Mucosa of rectum (tissue), 2 donors: ENCODE results near the gene CLDN15.
"Not testable (repeated sequence)": the region's sequence is repeated elsewhere in the genome, so short reads cannot be mapped to it uniquely, and the experiment has no call there.

Source experiments
- H3K27ac ChIP-seq, 2 donors: one replicate each; pipeline ENCODE4 v1.7.0; 2013; ENCODE audit warnings: inconsistent platforms in 2 of 2, low read depth in 2 of 2, low read length in 2 of 2
- H3K27me3 ChIP-seq, 2 donors: one replicate each; pipeline ENCODE4 v1.7.0; 2013; ENCODE audit warnings: low read length in 2 of 2; ENCODE audit not compliant: control insufficient read depth in 2 of 2, insufficient read depth in 2 of 2
- H3K36me3 ChIP-seq, 2 donors: one replicate each; pipeline ENCODE4 v1.7.0; 2013; ENCODE audit warnings: low read length in 2 of 2; ENCODE audit not compliant: control insufficient read depth in 2 of 2, insufficient read depth in 2 of 2
- H3K4me1 ChIP-seq, 2 donors: one replicate each; pipeline ENCODE4 v1.7.0; 2013; ENCODE audit warnings: low read length in 2 of 2, mild to moderate bottlenecking in 1 of 2; ENCODE audit not compliant: control insufficient read depth in 2 of 2, insufficient read depth in 2 of 2
- H3K4me3 ChIP-seq, 2 donors: one replicate each; pipeline ENCODE4 v1.7.0; 2013; ENCODE audit warnings: low read length in 2 of 2
- H3K9ac ChIP-seq, 2 donors: one replicate each; pipeline ENCODE4 v1.7.0; 2013; ENCODE audit warnings: low read length in 2 of 2, low read depth in 1 of 2, mild to moderate bottlenecking in 1 of 2
- H3K9me3 ChIP-seq, 2 donors: one replicate each; pipeline ENCODE4 v1.7.0; 2013; ENCODE audit warnings: low read length in 2 of 2; ENCODE audit not compliant: control insufficient read depth in 2 of 2
- donor health status: healthy.
- donor health status: Normal muscosa, but diverticular disease.

Gene CLDN15

GRCh38 chr7:101208794-101209193, 28.8 kb downstream of the CLDN15 start:
- peaks cover 28 to 37% of the 10 kb centered on the region in 2 donors for H3K36me3 ChIP-seq
- H3K27ac ChIP-seq, result no peak overlapping the region

GRCh38 chr7:101207459-101207858, 30.1 kb downstream of the CLDN15 start:
- Histone ChIP-seq H3K9me3 (no peaks in the 10 kb centered on the region), H3K27ac (no peak overlapping the region), H3K36me3 (peaks cover 24 to 32% of the 10 kb centered on the region in 2 donors), H3K4me3 (no peak overlapping the region), H3K9ac (no peak overlapping the region), H3K4me1 (no peaks in the 10 kb centered on the region), H3K27me3 (peaks cover 0 to 2% of the 10 kb centered on the region in 2 donors)

More at GRCh38 chr7:101208794-101209193, 28.8 kb downstream of the CLDN15 start:
- no peak overlapping the region for H3K4me3 ChIP-seq
- no peaks in the 10 kb centered on the region for H3K4me1 ChIP-seq
- H3K9ac ChIP-seq, result no peak overlapping the region
- H3K27me3 ChIP-seq, result no peaks in the 10 kb centered on the region
- no peaks in the 10 kb centered on the region for H3K9me3 ChIP-seq

GRCh38 chr7:101206665-101207042, 30.9 kb downstream of the CLDN15 start:
- H3K36me3 ChIP-seq, result peaks cover 18 to 25% of the 10 kb centered on the region in 2 donors
- H3K4me1 ChIP-seq, result peaks cover 5 to 6% of the 10 kb centered on the region in 2 donors
- peaks cover 0 to 2% of the 10 kb centered on the region in 2 donors for H3K27me3 ChIP-seq
- no peak overlapping the region for H3K27ac ChIP-seq
- no peak overlapping the region for H3K9ac ChIP-seq
- H3K4me3 ChIP-seq, result no peak overlapping the region
- H3K9me3 ChIP-seq, result no peaks in the 10 kb centered on the region

GRCh38 chr7:101205901-101206664, 31.5 kb downstream of the CLDN15 start:
- Histone ChIP-seq H3K9ac (no peak overlapping the region), H3K27me3 (peaks cover 0 to 2% of the 10 kb centered on the region in 2 donors), H3K9me3 (no peaks in the 10 kb centered on the region), H3K4me3 (no peak overlapping the region), H3K4me1 (peaks cover 6 to 8% of the 10 kb centered on the region in 2 donors), H3K36me3 (peaks cover 13 to 25% of the 10 kb centered on the region in 2 donors), H3K27ac (no peak overlapping the region)

- Histone ChIP-seq H3K4me1 (peaks cover 12 to 14% of the 10 kb centered on the region in 2 donors), H3K36me3 (peaks cover 5 to 11% of the 10 kb centered on the region in 2 donors)
- not testable (repeated sequence) for H3K4me3 ChIP-seq, H3K27me3 ChIP-seq, H3K9ac ChIP-seq, H3K9me3 ChIP-seq, H3K27ac ChIP-seq
Observed at GRCh38 chr7:101203740-101204738, 33.6 kb downstream of the CLDN15 start.

GRCh38 chr7:101202603-101202918, 35.0 kb downstream of the CLDN15 start:
- Histone ChIP-seq H3K9ac (peak overlapping the region in 1 of 2 donors; percentile 79), H3K9me3 (no peaks in the 10 kb centered on the region), H3K4me3 (no peak overlapping the region), H3K4me1 (peaks cover 12 to 14% of the 10 kb centered on the region in 2 donors), H3K27me3 (peaks cover 0 to 6% of the 10 kb centered on the region in 2 donors), H3K36me3 (peaks cover under 1 to 5% of the 10 kb centered on the region in 2 donors), H3K27ac (no peak overlapping the region)

- peak overlapping the region; percentile 86 to 92 for H3K27ac ChIP-seq
- H3K27me3 ChIP-seq, result peaks cover 0 to 6% of the 10 kb centered on the region in 2 donors
- peaks cover 0 to 5% of the 10 kb centered on the region in 2 donors for H3K36me3 ChIP-seq
- no peaks in the 10 kb centered on the region for H3K9me3 ChIP-seq
- peak overlapping the region; percentile 14 to 79 for H3K9ac ChIP-seq
- peaks cover 12 to 14% of the 10 kb centered on the region in 2 donors for H3K4me1 ChIP-seq
- peak overlapping the region; percentile 48 to 70 for H3K4me3 ChIP-seq
Observed at GRCh38 chr7:101201695-101202602, 35.7 kb downstream of the CLDN15 start.

- H3K9ac ChIP-seq, result peak within 1 kb of the TSS; percentile 70 to 79
- peaks cover 0 to 1% of the 10 kb centered on the region in 2 donors for H3K36me3 ChIP-seq
- H3K27me3 ChIP-seq, result peaks cover 0 to 6% of the 10 kb centered on the region in 2 donors
- peak within 1 kb of the TSS; percentile 70 to 73 for H3K4me3 ChIP-seq
- peaks cover 12 to 14% of the 10 kb centered on the region in 2 donors for H3K4me1 ChIP-seq
- no peaks in the 10 kb centered on the region for H3K9me3 ChIP-seq
- H3K27ac ChIP-seq, result peak within 1 kb of the TSS; percentile 86 to 92
Observed at GRCh38 chr7:101200862-101201599, 36.6 kb downstream of the CLDN15 start, which contains the start of gene MOGAT3. TSS of gene MOGAT3 (minus strand) at chr7:101201036. CDS start at chr7:101200854, 182 bp downstream.

- H3K4me3 ChIP-seq, result peak overlapping the region; percentile 69 to 73
- H3K9me3 ChIP-seq, result no peaks in the 10 kb centered on the region
- peaks cover 12 to 14% of the 10 kb centered on the region in 2 donors for H3K4me1 ChIP-seq
- peak overlapping the region; percentile 70 for H3K9ac ChIP-seq
- H3K27ac ChIP-seq, result peak overlapping the region; percentile 86 to 92
- no peaks in the 10 kb centered on the region for H3K36me3 ChIP-seq
- peaks cover 0 to 6% of the 10 kb centered on the region in 2 donors for H3K27me3 ChIP-seq
Observed at GRCh38 chr7:101200504-101200861, 37.1 kb downstream of the CLDN15 start.
